GM23338 (cell line): Measurements from ENCODE around the gene AFF1. TPM values are rescaled to one million over a fixed set of nuclear protein-coding genes. Genes with fewer than 3 reads are reported as not detected.
A peak's percentile ranks its signal among the peaks of the same experiment; 100 is the strongest.

Source experiments
- ATAC-seq: fragments of 200-7000 bp; cut with Tn5 transposase; 3 replicates; pipeline ENCODE4 v1.9.1; 2020
- DNase-seq: peaks from one replicate; pipeline ENCODE4 v3.0.0-alpha.2; 2015; ENCODE audit warnings: low spot score
- H2AFZ ChIP-seq: fragments of 200-600 bp; sonication (generic); 2 replicates; pipeline ENCODE4 v1.8.0; 2016; ENCODE audit warnings: antibody characterized with exemption, mild to moderate bottlenecking, moderate library complexity
- H3F3A ChIP-seq: fragments of 200-600 bp; sonication (generic); replicated peaks from 2 replicates; pipeline ENCODE4 v1.8.0; 2017; ENCODE audit warnings: antibody characterized with exemption, mixed run types, low read depth
- H3K27ac ChIP-seq: fragments of 200-600 bp; sonication (generic); 2 replicates; pipeline ENCODE4 v1.6.1; 2016; ENCODE audit warnings: low read depth
- H3K27me3 ChIP-seq: fragments of 200-600 bp; sonication (generic); 2 replicates; pipeline ENCODE4 v1.8.0; 2016; ENCODE audit warnings: mild to moderate bottlenecking, mixed run types, moderate library complexity; ENCODE audit not compliant: insufficient read depth
- H3K36me3 ChIP-seq: fragments of 200-600 bp; sonication (generic); 2 replicates; pipeline ENCODE4 v1.8.0; 2016; ENCODE audit warnings: mild to moderate bottlenecking; ENCODE audit not compliant: insufficient read depth
- H3K4me1 ChIP-seq: fragments of 200-600 bp; sonication (generic); 2 replicates; pipeline ENCODE4 v1.8.0; 2016; ENCODE audit warnings: mild to moderate bottlenecking, moderate library complexity; ENCODE audit not compliant: insufficient read depth
- H3K4me2 ChIP-seq: fragments of 200-600 bp; sonication (generic); 2 replicates; pipeline ENCODE4 v1.7.1; 2017; ENCODE audit warnings: mixed run types
- H3K4me3 ChIP-seq: fragments of 200-600 bp; sonication (generic); 2 replicates; pipeline ENCODE4 v1.6.1; 2016; ENCODE audit warnings: mixed run types
- H3K79me2 ChIP-seq: fragments of 200-600 bp; sonication (generic); replicated peaks from 2 replicates; pipeline ENCODE4 v1.8.0; 2017; ENCODE audit warnings: mild to moderate bottlenecking; ENCODE audit not compliant: insufficient read depth
- H3K9me2 ChIP-seq: fragments of 200-600 bp; sonication (generic); 2 replicates; pipeline ENCODE4 v1.8.0; 2017; ENCODE audit not compliant: insufficient read depth
- H4K20me1 ChIP-seq: fragments of 200-600 bp; sonication (generic); replicated peaks from 2 replicates; pipeline ENCODE4 v1.8.0; 2017; ENCODE audit warnings: mild to moderate bottlenecking; ENCODE audit not compliant: insufficient read depth
- H3K27ac Mint-ChIP-seq: 2 replicates; pipeline ENCODE4 v1.8.0; 2020; ENCODE audit warnings: inconsistent platforms, mild to moderate bottlenecking, moderate library complexity, mixed read lengths
- H3K27me3 Mint-ChIP-seq: 3 replicates; pipeline ENCODE4 v1.8.0; 2022; ENCODE audit warnings: low read depth, mild to moderate bottlenecking, moderate library complexity, mixed read lengths, inconsistent platforms; ENCODE audit not compliant: insufficient read depth, poor library complexity
- H3K36me3 Mint-ChIP-seq: 3 replicates; pipeline ENCODE4 v1.8.0; 2021; ENCODE audit warnings: low read depth, mild to moderate bottlenecking, inconsistent platforms, moderate library complexity, mixed read lengths
- H3K4me1 Mint-ChIP-seq: 3 replicates; pipeline ENCODE4 v1.8.0; 2020; ENCODE audit warnings: mild to moderate bottlenecking, inconsistent platforms, mixed read lengths
- H3K4me3 Mint-ChIP-seq: 3 replicates; pipeline ENCODE4 v1.8.0; 2021; ENCODE audit warnings: moderate library complexity, mild to moderate bottlenecking, inconsistent platforms, mixed read lengths
- H3K9me3 Mint-ChIP-seq: 3 replicates; pipeline ENCODE4 v1.8.0; 2020; ENCODE audit warnings: moderate library complexity, mild to moderate bottlenecking, inconsistent platforms, mixed read lengths
- CREB1 ChIP-seq: fragments of 250-450 bp; sonication (Bioruptor Pico); IDR thresholded peaks from 2 replicates; pipeline ENCODE4 v1.5.0; 2020; ENCODE audit warnings: low read depth, mild to moderate bottlenecking, moderate library complexity
- CTCF ChIP-seq, 2 experiments: fragments of 200-600 bp in 1 of 2; sonication (generic) in 1 of 2; conservative IDR thresholded peaks; 2 replicates each; pipeline versions ENCODE4 v1.5.1 to v1.6.1; 2016 to 2017; ENCODE audit warnings: antibody characterized with exemption in 2 of 2, low read depth in 2 of 2, mild to moderate bottlenecking in 2 of 2, moderate library complexity in 1 of 2
- EZH2 ChIP-seq: fragments of 200-600 bp; sonication (generic); IDR thresholded peaks from one replicate; pipeline ENCODE4 v1.8.0; 2017; ENCODE audit warnings: antibody characterized with exemption, mild to moderate bottlenecking, low read depth; ENCODE audit not compliant: unreplicated experiment
- EZH2phosphoT487 ChIP-seq: fragments of 200-600 bp; sonication (generic); IDR thresholded peaks from one replicate; pipeline ENCODE4 v1.8.1; 2018; ENCODE audit warnings: antibody characterized with exemption; ENCODE audit not compliant: unreplicated experiment
- JUNB ChIP-seq: IDR thresholded peaks from one replicate; pipeline ENCODE4 v1.6.1; 2016; ENCODE audit warnings: antibody characterized with exemption; ENCODE audit not compliant: unreplicated experiment
- NANOG ChIP-seq: IDR thresholded peaks from 2 replicates; pipeline ENCODE4 v1.6.1; 2016; ENCODE audit warnings: antibody characterized with exemption, borderline replicate concordance
- POLR2AphosphoS5 ChIP-seq: IDR thresholded peaks from 2 replicates; pipeline ENCODE4 v1.6.1; 2016; ENCODE audit warnings: antibody characterized with exemption, low read depth
- REST ChIP-seq: IDR thresholded peaks from one replicate; pipeline ENCODE4 v1.6.1; 2018; ENCODE audit warnings: antibody characterized with exemption; ENCODE audit not compliant: unreplicated experiment
- STAT1 ChIP-seq: IDR thresholded peaks from one replicate; pipeline ENCODE4 v1.6.1; 2016; ENCODE audit warnings: antibody characterized with exemption; ENCODE audit not compliant: unreplicated experiment
- ZNF331 ChIP-seq: fragments of 250-450 bp; sonication (Bioruptor Pico); IDR thresholded peaks from 2 replicates; pipeline ENCODE4 v1.5.0; 2020; ENCODE audit warnings: low read depth, mild to moderate bottlenecking, moderate library complexity
- ZNF462 ChIP-seq: fragments of 250-450 bp; sonication (Bioruptor Pico); IDR thresholded peaks from 2 replicates; pipeline ENCODE4 v1.5.0; 2020; ENCODE audit warnings: mild to moderate bottlenecking, moderate library complexity
- polyA plus RNA-seq: library from polyadenylated mRNA; unstranded; fragments of >200 nt; fragmentation: Nextera tagmentation; extraction: Ambion mirVana; gene quantifications from 2 replicates; pipeline ENCODE4 v1.2.1, GENCODE V29; 2016
- total RNA-seq: library from RNA; depleted of rRNA; stranded (reverse); fragments of >200 nt; shearing (Covaris generic); gene quantifications from 2 replicates; pipeline ENCODE4 v1.2.3, GENCODE V29; 2014

AFF1 gene
- total and polyA plus RNA-seq, 2 experiments from 2014 or later: 42.6 to 67.2 TPM

GRCh38 chr4:86948276-86948675 is 13.5 kb downstream of the AFF1 start:
- peaks cover 7% of the 10 kb centered on the region for H3K27me3 Mint-ChIP-seq
- Histone ChIP-seq H3F3A (0 out of 2 replicates have a peak, but pooled peaks cover 4% of the 10 kb centered on the region), H2AFZ (no peak overlapping the region), H4K20me1 (no peaks in the 10 kb centered on the region), H3K27me3 (no peaks in the 10 kb centered on the region), H3K27ac (peak overlapping the region; percentile 89), H3K4me2 (peak overlapping the region; percentile 21), H3K79me2 (peaks cover 60% of the 10 kb centered on the region), H3K9me2 (no peaks in the 10 kb centered on the region), H3K4me3 (peak overlapping the region; percentile 8), H3K4me1 (peaks cover 58% of the 10 kb centered on the region), H3K36me3 (no peaks in the 10 kb centered on the region)
- TF ChIP-seq ZNF331 (CRISPR knock-in tag) (no peak), JUNB (no peak), CREB1 (no peak), NANOG (no peak), CTCF (conservative IDR thresholded peaks at IDR 0.05; ENCODE audit: low read depth in 2 of 2) (no peak), ZNF462 (no peak), POLR2AphosphoS5 (no peak), REST (no peak), EZH2phosphoT487 (no peak), STAT1 (no peak), EZH2 (no peak)
- peaks cover 31% of the 10 kb centered on the region; the same call in 2 of the 3 replicates for H3K36me3 Mint-ChIP-seq
- ATAC-seq: peak; percentile 36
- H3K4me1 Mint-ChIP-seq: peaks cover 73% of the 10 kb centered on the region
- H3K27ac Mint-ChIP-seq: peak overlapping the region; percentile 91
- H3K4me3 Mint-ChIP-seq: peak overlapping the region; percentile 23; the same call in 2 of the 3 replicates
- H3K9me3 Mint-ChIP-seq: no peaks in the 10 kb centered on the region
- peak; percentile 52 for DNase-seq
